Gastroesophageal sphincter (tissue), 3 donors: ENCODE measurements around the gene NKX2-1.

Experiments
- EP300 ChIP-seq: sonication (generic); formaldehyde crosslinking; IDR thresholded peaks from one replicate; pipeline ENCODE4 v1.6.1; 2017; ENCODE audit warnings: antibody characterized with exemption, mild to moderate bottlenecking
- TF ChIP-seq, protein P1 (sequence below), 4 experiments: fragments of 200-600 bp in 2 of 4; fragments of 450-650 bp in 2 of 4; sonication (generic) in 1 of 4; IDR thresholded peaks; one replicate each; pipeline ENCODE4 v1.5.1; 2017 to 2019; ENCODE audit warnings: antibody characterized with exemption in 4 of 4, mild to moderate bottlenecking in 2 of 4, moderate library complexity in 2 of 4

DNA sequence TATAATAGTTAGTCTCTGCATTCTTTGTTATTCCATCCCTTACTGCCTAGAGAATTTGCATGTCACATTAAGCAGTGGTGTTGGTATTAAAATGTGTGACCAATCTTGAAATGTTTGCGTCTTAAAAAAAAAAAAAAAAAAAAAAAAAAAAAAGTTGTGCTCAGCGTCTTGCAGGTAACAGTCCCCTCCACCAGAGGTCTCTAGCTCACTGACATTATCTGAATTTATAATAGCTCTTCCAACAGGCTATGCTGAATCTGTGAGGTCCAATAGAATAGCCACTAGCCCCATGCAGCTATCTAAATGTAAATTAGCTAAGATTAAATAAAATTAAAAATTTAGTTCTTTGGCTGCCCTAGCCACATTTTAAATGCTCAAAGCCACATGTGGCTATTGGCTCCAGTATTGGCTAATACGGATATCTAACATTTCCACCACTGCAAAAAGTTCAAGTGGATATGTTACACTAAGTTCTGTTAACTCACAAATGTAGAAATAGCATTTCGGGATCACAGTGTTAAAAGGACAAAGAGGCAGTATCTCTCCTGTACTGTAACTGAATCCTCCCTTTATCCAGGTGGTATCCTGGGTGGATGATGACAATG lies 33.7 kb upstream of the NKX2-1 start:
- TF ChIP-seq EP300 = no peak
- TF ChIP-seq, protein P1, sequence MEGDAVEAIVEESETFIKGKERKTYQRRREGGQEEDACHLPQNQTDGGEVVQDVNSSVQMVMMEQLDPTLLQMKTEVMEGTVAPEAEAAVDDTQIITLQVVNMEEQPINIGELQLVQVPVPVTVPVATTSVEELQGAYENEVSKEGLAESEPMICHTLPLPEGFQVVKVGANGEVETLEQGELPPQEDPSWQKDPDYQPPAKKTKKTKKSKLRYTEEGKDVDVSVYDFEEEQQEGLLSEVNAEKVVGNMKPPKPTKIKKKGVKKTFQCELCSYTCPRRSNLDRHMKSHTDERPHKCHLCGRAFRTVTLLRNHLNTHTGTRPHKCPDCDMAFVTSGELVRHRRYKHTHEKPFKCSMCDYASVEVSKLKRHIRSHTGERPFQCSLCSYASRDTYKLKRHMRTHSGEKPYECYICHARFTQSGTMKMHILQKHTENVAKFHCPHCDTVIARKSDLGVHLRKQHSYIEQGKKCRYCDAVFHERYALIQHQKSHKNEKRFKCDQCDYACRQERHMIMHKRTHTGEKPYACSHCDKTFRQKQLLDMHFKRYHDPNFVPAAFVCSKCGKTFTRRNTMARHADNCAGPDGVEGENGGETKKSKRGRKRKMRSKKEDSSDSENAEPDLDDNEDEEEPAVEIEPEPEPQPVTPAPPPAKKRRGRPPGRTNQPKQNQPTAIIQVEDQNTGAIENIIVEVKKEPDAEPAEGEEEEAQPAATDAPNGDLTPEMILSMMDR (IDR thresholded peaks at IDR 0.05) = peak; percentile 35 to 64 (median 48)
